ENCODE measurements around the gene NDFIP2.

DNA sequence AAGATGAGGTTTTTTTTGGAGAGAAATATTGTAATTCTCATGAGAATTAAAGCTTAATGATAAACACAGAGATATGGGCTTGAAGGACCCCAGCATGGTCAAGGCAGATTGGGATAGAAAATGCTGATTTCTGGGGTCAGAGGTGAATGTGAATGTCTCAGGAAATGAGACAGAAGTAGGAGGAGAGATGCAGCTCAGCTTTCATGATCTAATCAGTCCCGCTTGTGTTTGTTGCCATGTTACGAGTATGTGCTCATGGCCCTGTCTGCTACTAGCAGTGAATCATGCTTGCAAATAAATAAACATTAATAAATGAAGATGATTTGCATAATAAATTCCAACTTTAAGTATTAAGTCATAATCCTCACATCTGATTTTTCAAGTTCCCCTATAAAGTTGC is 23.0 kb upstream of the NDFIP2 start:
- TF ChIP-seq, protein P1, sequence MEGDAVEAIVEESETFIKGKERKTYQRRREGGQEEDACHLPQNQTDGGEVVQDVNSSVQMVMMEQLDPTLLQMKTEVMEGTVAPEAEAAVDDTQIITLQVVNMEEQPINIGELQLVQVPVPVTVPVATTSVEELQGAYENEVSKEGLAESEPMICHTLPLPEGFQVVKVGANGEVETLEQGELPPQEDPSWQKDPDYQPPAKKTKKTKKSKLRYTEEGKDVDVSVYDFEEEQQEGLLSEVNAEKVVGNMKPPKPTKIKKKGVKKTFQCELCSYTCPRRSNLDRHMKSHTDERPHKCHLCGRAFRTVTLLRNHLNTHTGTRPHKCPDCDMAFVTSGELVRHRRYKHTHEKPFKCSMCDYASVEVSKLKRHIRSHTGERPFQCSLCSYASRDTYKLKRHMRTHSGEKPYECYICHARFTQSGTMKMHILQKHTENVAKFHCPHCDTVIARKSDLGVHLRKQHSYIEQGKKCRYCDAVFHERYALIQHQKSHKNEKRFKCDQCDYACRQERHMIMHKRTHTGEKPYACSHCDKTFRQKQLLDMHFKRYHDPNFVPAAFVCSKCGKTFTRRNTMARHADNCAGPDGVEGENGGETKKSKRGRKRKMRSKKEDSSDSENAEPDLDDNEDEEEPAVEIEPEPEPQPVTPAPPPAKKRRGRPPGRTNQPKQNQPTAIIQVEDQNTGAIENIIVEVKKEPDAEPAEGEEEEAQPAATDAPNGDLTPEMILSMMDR (IDR thresholded peaks at IDR 0.05 in 8 of 11, conservative IDR thresholded peaks at IDR 0.05 in 3 of 11) = no peak
- TF ChIP-seq POLR2A (IDR thresholded peaks at IDR 0.05) = no peak

All from spleen (tissue), 7 donors.